Loucy (cell line): ENCODE results near the gene HS3ST4.

Source experiments
- CTCF ChIP-seq: fragments of 200-600 bp; sonication (generic); conservative IDR thresholded peaks from 2 replicates; pipeline ENCODE4 v1.5.1; 2014; ENCODE audit warnings: mild to moderate bottlenecking, antibody characterized with exemption, low read length
- EZH2phosphoT487 ChIP-seq: fragments of 200-600 bp; IDR thresholded peaks from 2 replicates; pipeline ENCODE4 v1.6.1; 2018; ENCODE audit warnings: antibody characterized with exemption, mild to moderate bottlenecking, moderate library complexity, borderline replicate concordance

GRCh38 chr16:26129997-26130396, 438.2 kb downstream of the HS3ST4 start:
- no peak for TF ChIP-seq CTCF
- TF ChIP-seq EZH2phosphoT487, result no peak
